RWPE2 (cell line): ENCODE data around the gene COL23A1.

ENCODE experiments used
- ATAC-seq: fragments of 200-7000 bp; cut with Tn5 transposase; 3 replicates; pipeline ENCODE4 v1.9.1; 2021; ENCODE audit warnings: low read depth
- DNase-seq: peaks from one replicate; pipeline ENCODE4 v3.0.0-alpha.2; 2020; ENCODE audit warnings: low spot score
- H3K27ac ChIP-seq: fragments of 450-650 bp; 2 replicates; pipeline ENCODE4 v1.5.1; 2017; ENCODE audit warnings: mild to moderate bottlenecking; ENCODE audit not compliant: poor library complexity, severe bottlenecking
- H3K27me3 ChIP-seq: fragments of 250-450 bp; sonication (Bioruptor Pico); 2 replicates; pipeline ENCODE4 v1.5.1; 2021; ENCODE audit warnings: mild to moderate bottlenecking, moderate library complexity; ENCODE audit not compliant: insufficient read depth, poor library complexity, severe bottlenecking
- H3K36me3 ChIP-seq: fragments of 250-450 bp; sonication (Bioruptor Pico); 2 replicates; pipeline ENCODE4 v1.5.1; 2020; ENCODE audit warnings: low read depth, mild to moderate bottlenecking, moderate library complexity
- H3K4me1 ChIP-seq: fragments of 250-450 bp; sonication (Bioruptor Pico); 2 replicates; pipeline ENCODE4 v1.5.1; 2021; ENCODE audit warnings: mild to moderate bottlenecking, moderate library complexity; ENCODE audit not compliant: insufficient read depth, poor library complexity, severe bottlenecking
- H3K4me3 ChIP-seq: fragments of 250-450 bp; sonication (Bioruptor Pico); 2 replicates; pipeline ENCODE4 v1.5.1; 2021; ENCODE audit warnings: mild to moderate bottlenecking, moderate library complexity; ENCODE audit not compliant: severe bottlenecking
- H3K9me3 ChIP-seq: fragments of 250-450 bp; sonication (Bioruptor Pico); 2 replicates; pipeline ENCODE4 v1.5.1; 2021; ENCODE audit warnings: mild to moderate bottlenecking, moderate library complexity; ENCODE audit not compliant: severe bottlenecking
- CTCF ChIP-seq: fragments of 450-650 bp; IDR thresholded peaks from one replicate; pipeline ENCODE4 v1.5.1; 2017; ENCODE audit warnings: mild to moderate bottlenecking, moderate library complexity; ENCODE audit not compliant: poor library complexity, severe bottlenecking

COL23A1 gene

GRCh38 chr5:178353461-178353860 lies 236.7 kb downstream of the COL23A1 start:
- H3K4me3 ChIP-seq = no peak overlapping the region
- no peak for DNase-seq
- no peaks in the 10 kb centered on the region for H3K4me1 ChIP-seq
- no peaks in the 10 kb centered on the region for H3K36me3 ChIP-seq
- no peak for TF ChIP-seq CTCF
- H3K9me3 ChIP-seq = no peaks in the 10 kb centered on the region
- ATAC-seq = no peak
- no peak overlapping the region for H3K27ac ChIP-seq
- H3K27me3 ChIP-seq = peaks cover 9% of the 10 kb centered on the region

- ATAC-seq = no peak
- peaks cover 9% of the 10 kb centered on the region for H3K27me3 ChIP-seq
Observed at GRCh38 chr5:178352035-178352349, 238.2 kb downstream of the COL23A1 start.

GRCh38 chr5:178351221-178352034 lies 238.8 kb downstream of the COL23A1 start:
- ATAC-seq (no peak), DNase-seq (peak; percentile 47)
- Histone ChIP-seq H3K4me3 (no peak overlapping the region), H3K27ac (no peak overlapping the region), H3K4me1 (no peaks in the 10 kb centered on the region), H3K27me3 (peaks cover 6% of the 10 kb centered on the region), H3K36me3 (no peaks in the 10 kb centered on the region), H3K9me3 (no peaks in the 10 kb centered on the region)
- TF ChIP-seq CTCF = no peak

More at GRCh38 chr5:178352035-178352349, 238.2 kb downstream of the COL23A1 start:
- Histone ChIP-seq H3K4me3 (no peak overlapping the region), H3K9me3 (no peaks in the 10 kb centered on the region), H3K36me3 (no peaks in the 10 kb centered on the region), H3K4me1 (no peaks in the 10 kb centered on the region), H3K27ac (no peak overlapping the region)
- no peak for TF ChIP-seq CTCF
- DNase-seq = peak; percentile 52

GRCh38 chr5:178350361-178351220 lies 239.6 kb downstream of the COL23A1 start:
- DNase-seq = peak; percentile 43
- peak; percentile 49 for ATAC-seq
- Histone ChIP-seq H3K4me1 (no peaks in the 10 kb centered on the region), H3K9me3 (no peaks in the 10 kb centered on the region), H3K36me3 (no peaks in the 10 kb centered on the region), H3K27me3 (no peaks in the 10 kb centered on the region), H3K27ac (no peak overlapping the region), H3K4me3 (no peak overlapping the region)
- no peak for TF ChIP-seq CTCF
